ENCODE data around the gene NEU1. TPM values are rescaled to one million over a fixed set of nuclear protein-coding genes. Genes with fewer than 3 reads are reported as not detected.
"Not testable (repeated sequence)": the region's sequence is repeated elsewhere in the genome, so short reads cannot be mapped to it uniquely, and the experiment has no call there.

The NEU1 gene
- total RNA-seq, 1 experiment from 2014 or later: 133 TPM

DNA sequence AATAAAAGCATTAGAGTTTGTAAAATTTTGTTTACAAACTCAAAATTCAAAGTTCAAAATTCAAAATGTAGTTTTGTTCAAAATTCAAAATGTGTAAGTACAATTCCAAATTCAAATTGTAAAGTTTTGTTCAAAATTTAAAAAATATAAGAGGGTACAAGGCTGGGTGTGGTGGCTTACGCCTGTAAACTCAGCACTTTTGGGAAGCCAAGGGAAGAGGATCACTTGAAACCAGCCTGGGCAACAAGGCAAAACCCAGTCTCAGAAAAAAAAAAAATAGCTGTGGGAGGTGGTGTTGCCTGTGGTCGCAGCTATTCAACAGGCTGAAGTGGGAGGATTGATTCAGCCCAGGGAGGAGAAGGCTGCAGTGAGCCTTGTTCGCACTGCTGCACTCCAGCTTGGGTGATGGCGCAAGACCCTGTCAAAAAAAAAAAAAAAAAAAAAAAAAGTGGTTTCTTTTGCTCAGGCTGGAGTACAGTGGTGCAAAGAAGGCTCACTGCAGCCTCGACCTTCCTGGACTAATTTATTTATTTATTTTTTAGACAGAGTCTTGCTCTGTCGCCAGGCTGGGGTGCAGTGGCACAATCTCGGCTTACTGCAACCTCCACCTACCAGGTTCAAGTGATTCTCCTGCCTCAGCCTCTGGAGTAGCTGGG, 44.7 kb upstream of the NEU1 start:
- no peak overlapping the region for H3K4me3 Mint-ChIP-seq (ENCODE audit: low read depth, unreplicated experiment)
- TF ChIP-seq, protein P1, sequence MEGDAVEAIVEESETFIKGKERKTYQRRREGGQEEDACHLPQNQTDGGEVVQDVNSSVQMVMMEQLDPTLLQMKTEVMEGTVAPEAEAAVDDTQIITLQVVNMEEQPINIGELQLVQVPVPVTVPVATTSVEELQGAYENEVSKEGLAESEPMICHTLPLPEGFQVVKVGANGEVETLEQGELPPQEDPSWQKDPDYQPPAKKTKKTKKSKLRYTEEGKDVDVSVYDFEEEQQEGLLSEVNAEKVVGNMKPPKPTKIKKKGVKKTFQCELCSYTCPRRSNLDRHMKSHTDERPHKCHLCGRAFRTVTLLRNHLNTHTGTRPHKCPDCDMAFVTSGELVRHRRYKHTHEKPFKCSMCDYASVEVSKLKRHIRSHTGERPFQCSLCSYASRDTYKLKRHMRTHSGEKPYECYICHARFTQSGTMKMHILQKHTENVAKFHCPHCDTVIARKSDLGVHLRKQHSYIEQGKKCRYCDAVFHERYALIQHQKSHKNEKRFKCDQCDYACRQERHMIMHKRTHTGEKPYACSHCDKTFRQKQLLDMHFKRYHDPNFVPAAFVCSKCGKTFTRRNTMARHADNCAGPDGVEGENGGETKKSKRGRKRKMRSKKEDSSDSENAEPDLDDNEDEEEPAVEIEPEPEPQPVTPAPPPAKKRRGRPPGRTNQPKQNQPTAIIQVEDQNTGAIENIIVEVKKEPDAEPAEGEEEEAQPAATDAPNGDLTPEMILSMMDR (IDR thresholded peaks at IDR 0.05; ENCODE audit: unreplicated experiment): no peak
- intact Hi-C loops (cut with micrococcal nuclease; ENCODE audit: unreplicated experiment): no loop called here
- no TSS peak for BruUV-seq (replicated peaks)
- H3K27me3 Mint-ChIP-seq (ENCODE audit: unreplicated experiment): no peaks in the 10 kb centered on the region
- no peak overlapping the region for H3K27ac Mint-ChIP-seq (ENCODE audit: unreplicated experiment)
- peaks cover 40% of the 10 kb centered on the region for H3K4me1 Mint-ChIP-seq (ENCODE audit: low read depth, unreplicated experiment)
- no peak for DNase-seq
- no peaks in the 10 kb centered on the region for H3K9me3 Mint-ChIP-seq (ENCODE audit: low read depth, unreplicated experiment)
- CTCF ChIA-PET: interaction anchor here (0.6 to 0.7 kb wide), 3 partner anchors 8 to 704 kb away, joined by 3 to 5 read pairs (median 4); no protein-coding TSS in a partner anchor
- H3K36me3 Mint-ChIP-seq (ENCODE audit: insufficient read depth, unreplicated experiment): peaks cover 21% of the 10 kb centered on the region

DNA sequence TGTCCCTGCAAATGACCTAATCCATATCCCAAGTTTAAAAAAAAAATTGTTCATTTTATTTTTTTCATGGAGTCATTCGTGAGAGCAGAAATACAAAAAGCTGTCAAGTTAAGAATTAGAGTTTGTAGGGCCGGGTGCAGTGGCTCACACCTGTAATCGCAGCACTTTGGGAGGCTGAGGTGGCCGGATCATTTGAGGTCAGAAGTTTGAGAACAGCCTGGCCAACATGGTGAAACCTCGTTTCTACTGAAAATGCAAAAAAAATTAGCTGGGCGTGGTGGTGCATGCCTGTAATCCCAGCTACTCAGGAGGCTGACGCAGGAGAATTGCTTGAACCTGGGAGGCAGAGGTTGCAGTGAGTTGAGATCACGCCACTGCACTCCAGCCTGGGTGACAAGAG, 44.1 kb upstream of the NEU1 start:
- H3K9me3 Mint-ChIP-seq (ENCODE audit: low read depth, unreplicated experiment); DNase-seq; BruUV-seq (replicated peaks); intact Hi-C loops (cut with micrococcal nuclease; ENCODE audit: unreplicated experiment); H3K4me3 Mint-ChIP-seq (ENCODE audit: low read depth, unreplicated experiment); H3K27me3 Mint-ChIP-seq (ENCODE audit: unreplicated experiment): not testable (repeated sequence)
- Mint-ChIP-seq H3K27ac (ENCODE audit: unreplicated experiment) (peak overlapping the region; percentile 8), H3K4me1 (ENCODE audit: low read depth, unreplicated experiment) (peaks cover 35% of the 10 kb centered on the region), H3K36me3 (ENCODE audit: insufficient read depth, unreplicated experiment) (peaks cover 26% of the 10 kb centered on the region)
- CTCF ChIA-PET: interaction anchor here (0.7 to 1.5 kb wide), 4 partner anchors 8 to 704 kb away, joined by 3 to 5 read pairs (median 4); no protein-coding TSS in a partner anchor

- CTCF ChIA-PET: interaction anchor here (1.0 to 1.5 kb wide), 2 partner anchors 14 to 46 kb away, joined by 3 to 4 read pairs; no protein-coding TSS in a partner anchor
- H3K4me3 Mint-ChIP-seq (ENCODE audit: low read depth, unreplicated experiment): no peak overlapping the region
- no TSS peak for BruUV-seq (replicated peaks)
Observed at GRCh38 chr6:31906122-31906521, 43.5 kb upstream of the NEU1 start.

GRCh38 chr6:31905041-31905440, 42.4 kb upstream of the NEU1 start:
- Mint-ChIP-seq H3K4me3 (ENCODE audit: low read depth, unreplicated experiment) (no peak overlapping the region), H3K27me3 (ENCODE audit: unreplicated experiment) (no peaks in the 10 kb centered on the region), H3K36me3 (ENCODE audit: insufficient read depth, unreplicated experiment) (peaks cover 42% of the 10 kb centered on the region), H3K27ac (ENCODE audit: unreplicated experiment) (no peak overlapping the region), H3K9me3 (ENCODE audit: low read depth, unreplicated experiment) (no peaks in the 10 kb centered on the region), H3K4me1 (ENCODE audit: low read depth, unreplicated experiment) (peaks cover 30% of the 10 kb centered on the region)
- CTCF ChIA-PET: interaction anchor here (1.5 kb wide), 1 partner anchor 47 kb away, joined by 4 read pairs; no protein-coding TSS in a partner anchor
- TF ChIP-seq, protein P1 (IDR thresholded peaks at IDR 0.05; ENCODE audit: unreplicated experiment): no peak
- no peak for DNase-seq
- intact Hi-C loops (cut with micrococcal nuclease; ENCODE audit: unreplicated experiment): no loop called here
- no TSS peak for BruUV-seq (replicated peaks)

More at GRCh38 chr6:31906122-31906521, 43.5 kb upstream of the NEU1 start:
- Mint-ChIP-seq H3K27me3 (ENCODE audit: unreplicated experiment) (no peaks in the 10 kb centered on the region), H3K9me3 (ENCODE audit: low read depth, unreplicated experiment) (no peaks in the 10 kb centered on the region), H3K27ac (ENCODE audit: unreplicated experiment) (peak overlapping the region; percentile 8), H3K4me1 (ENCODE audit: low read depth, unreplicated experiment) (peaks cover 30% of the 10 kb centered on the region), H3K36me3 (ENCODE audit: insufficient read depth, unreplicated experiment) (peaks cover 32% of the 10 kb centered on the region)
- intact Hi-C loops (cut with micrococcal nuclease; ENCODE audit: unreplicated experiment): no loop called here
- TF ChIP-seq, protein P1 (IDR thresholded peaks at IDR 0.05; ENCODE audit: unreplicated experiment): no peak
- no peak for DNase-seq

DNA sequence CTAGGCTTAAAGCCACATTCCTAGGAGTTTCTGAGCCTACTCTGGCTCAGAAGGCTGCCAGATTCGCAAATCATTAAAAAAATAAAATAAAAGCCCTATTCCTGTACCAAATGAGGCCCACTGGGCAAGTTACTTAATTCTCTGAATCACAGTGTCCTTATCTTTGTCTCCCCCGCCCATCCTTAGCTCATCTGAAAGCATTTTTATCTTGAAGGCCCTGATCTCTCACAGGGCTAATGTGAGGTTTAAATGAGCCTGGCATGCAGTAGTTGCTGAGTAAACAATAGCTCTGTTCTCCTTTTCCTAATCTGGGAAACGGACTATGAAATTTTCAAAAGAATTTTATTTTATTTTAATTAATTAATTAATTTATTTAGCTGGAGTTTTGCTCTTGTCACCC, 41.3 kb upstream of the NEU1 start:
- Mint-ChIP-seq H3K9me3 (ENCODE audit: low read depth, unreplicated experiment) (no peaks in the 10 kb centered on the region), H3K4me1 (ENCODE audit: low read depth, unreplicated experiment) (peaks cover 38% of the 10 kb centered on the region), H3K27me3 (ENCODE audit: unreplicated experiment) (no peaks in the 10 kb centered on the region), H3K36me3 (ENCODE audit: insufficient read depth, unreplicated experiment) (peaks cover 48% of the 10 kb centered on the region), H3K27ac (ENCODE audit: unreplicated experiment) (peak overlapping the region; percentile 27), H3K4me3 (ENCODE audit: low read depth, unreplicated experiment) (no peak overlapping the region)
- no peak for DNase-seq
- TF ChIP-seq, protein P1 (IDR thresholded peaks at IDR 0.05; ENCODE audit: unreplicated experiment): no peak
- CTCF ChIA-PET: interaction anchor here (1.1 to 2.2 kb wide), 2 partner anchors 42 to 48 kb away, joined by 4 to 13 read pairs; partner anchors contain the start of gene CFB
- intact Hi-C loops (cut with micrococcal nuclease; ENCODE audit: unreplicated experiment): no loop called here
- BruUV-seq (replicated peaks): no TSS peak
